CD4-positive, alpha-beta T cell treated with Interleukin-1 beta for 1 hour (primary cell): ENCODE measurements around the gene JHY.

Experiments used
- DNase-seq, 2 donors: peaks; one replicate each; pipeline ENCODE4 v3.0.0-alpha.2; 2020 to 2022

Gene JHY

GRCh38 chr11:122963961-122964360 lies 81.4 kb downstream of the JHY start:
- DNase-seq, result no peak

- no peak for DNase-seq
Measured at GRCh38 chr11:122976061-122976733, 93.6 kb downstream of the JHY start.

GRCh38 chr11:122976734-122977469 lies 94.3 kb downstream of the JHY start:
- no peak for DNase-seq

- no peak for DNase-seq
Measured at GRCh38 chr11:122977470-122978298, 95.1 kb downstream of the JHY start.

- DNase-seq, result no peak
Measured at GRCh38 chr11:122978299-122978620, 95.7 kb downstream of the JHY start.

GRCh38 chr11:122979103-122979814 lies 96.7 kb downstream of the JHY start:
- no peak for DNase-seq

- DNase-seq, result no peak
Measured at GRCh38 chr11:122979815-122980595, 97.4 kb downstream of the JHY start.

- peak; percentile 32 to 38 for DNase-seq
Measured at GRCh38 chr11:122981388-122982264, 99.1 kb downstream of the JHY start, which contains the start of gene BSX. Gene BSX (minus strand): TSS chr11:122981834. CDS start chr11:122981671, 163 bp downstream.

GRCh38 chr11:122983438-122984185 lies 101.1 kb downstream of the JHY start:
- DNase-seq, result no peak

- peak in 1 of 2 donors; percentile 12 for DNase-seq
Measured at GRCh38 chr11:122984186-122985011, 101.8 kb downstream of the JHY start.

- no peak for DNase-seq
Measured at GRCh38 chr11:122995526-122995925, 113.0 kb downstream of the JHY start.

GRCh38 chr11:122998727-122999366 lies 116.3 kb downstream of the JHY start:
- no peak for DNase-seq

- DNase-seq, result no peak
Measured at GRCh38 chr11:123000721-123001120, 118.2 kb downstream of the JHY start.

GRCh38 chr11:123006860-123007542 lies 124.4 kb downstream of the JHY start:
- no peak for DNase-seq
